NCI-H2029 treated with DMSO at 0.1 percent for 48 hours (cell line): ENCODE data around the gene HPS1.
A peak's percentile ranks its signal among the peaks of the same experiment; 100 is the strongest.

Experiments used
- DNase-seq: peaks from one replicate; lab custom pipeline; 2025; lab: John Stamatoyannopoulos, UW

The HPS1 gene

DNA sequence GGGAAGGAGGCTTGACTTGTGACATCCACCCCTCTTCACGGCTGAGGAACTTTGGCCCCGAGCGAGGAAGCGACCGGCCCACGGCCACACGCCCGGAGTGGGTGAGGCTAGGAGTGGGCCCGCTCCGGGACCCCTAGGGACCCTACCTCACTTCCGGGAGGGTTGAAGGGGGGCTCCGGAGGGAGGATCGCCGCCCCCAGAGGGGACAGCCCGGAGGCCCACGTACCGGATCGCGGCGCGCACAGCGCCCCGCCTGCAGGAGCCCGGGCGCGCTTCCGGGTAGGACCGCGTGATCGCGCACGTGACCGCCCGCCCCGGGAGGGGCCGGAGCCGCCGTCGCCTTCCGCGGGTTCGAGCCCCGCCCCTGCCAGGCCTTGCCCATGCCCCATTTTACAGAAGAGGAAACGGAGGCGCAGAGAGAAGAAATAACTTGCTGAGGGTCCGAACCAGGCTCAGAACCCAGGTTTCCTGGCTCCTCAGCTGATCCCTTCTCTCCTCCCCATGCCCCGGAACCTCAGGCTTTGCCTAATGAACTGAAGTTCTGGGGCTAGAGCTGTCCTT is at the start of gene HPS1:
Gene HPS1 (minus strand): TSS at position 275 of the 561 bp plus-strand sequence. CDS start 3,695 bp downstream, outside the sequence.
- no peak for DNase-seq

DNA sequence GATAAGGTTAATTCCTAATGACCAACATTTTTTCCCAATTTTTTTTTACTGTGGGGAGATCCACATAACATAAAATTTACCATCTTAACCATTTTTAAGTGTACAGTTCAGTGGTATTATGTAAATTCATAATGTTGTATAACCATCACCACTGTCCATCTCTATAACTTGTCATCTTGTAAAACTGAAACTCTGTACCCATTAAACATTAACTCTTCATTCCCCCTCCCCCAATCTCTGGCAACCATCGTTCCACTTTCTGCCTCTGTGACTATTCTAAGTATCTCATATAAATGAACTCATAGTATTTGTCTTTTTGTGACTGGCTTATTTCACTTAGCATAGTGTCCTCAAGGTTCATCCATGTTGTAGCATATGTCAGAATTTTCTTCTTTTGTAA is 46.0 kb upstream of the HPS1 start:
- no peak for DNase-seq

DNA sequence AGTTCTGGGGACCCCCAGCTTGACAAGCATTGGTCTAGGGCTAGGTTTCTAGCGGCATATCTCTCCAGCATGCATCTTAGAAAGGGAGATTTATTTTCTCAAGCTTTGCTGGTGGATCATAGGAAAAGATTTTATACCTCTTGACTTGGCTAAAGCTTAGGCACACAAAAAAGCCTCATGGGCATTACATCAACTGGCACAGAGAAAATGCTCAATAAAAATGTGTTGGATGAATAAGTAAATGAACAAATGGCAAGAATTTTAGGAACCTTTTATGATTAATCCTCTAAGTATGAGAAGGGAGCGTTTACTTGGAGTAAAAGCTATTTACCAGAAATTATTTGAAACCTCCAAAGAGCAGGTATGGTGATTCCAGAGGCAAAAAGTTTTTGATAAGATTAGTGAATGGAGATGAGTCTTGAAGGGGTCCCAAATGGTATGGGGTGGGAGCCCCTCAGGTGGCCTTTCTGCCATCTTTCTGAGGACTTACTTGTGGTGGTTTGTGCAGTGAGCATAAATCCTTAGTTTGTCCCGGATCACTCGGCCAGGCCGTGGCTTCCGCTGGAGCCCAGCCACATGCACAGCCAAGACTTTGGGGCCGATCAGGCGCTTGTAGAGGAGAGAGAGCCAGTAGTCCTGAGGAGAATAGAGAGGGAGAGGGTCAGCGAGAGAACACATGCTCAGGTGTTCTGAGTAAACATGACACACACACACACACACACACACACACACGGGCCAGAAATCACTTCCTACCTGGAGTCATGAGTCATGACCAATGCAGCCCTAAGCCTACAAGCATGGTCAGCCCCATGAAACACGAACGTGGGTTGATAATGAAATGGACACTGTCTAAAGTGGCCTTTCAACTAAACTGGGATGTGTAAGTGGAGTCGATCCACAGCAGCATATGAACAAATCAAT is 43.1 kb upstream of the HPS1 start:
- no peak for DNase-seq

DNA sequence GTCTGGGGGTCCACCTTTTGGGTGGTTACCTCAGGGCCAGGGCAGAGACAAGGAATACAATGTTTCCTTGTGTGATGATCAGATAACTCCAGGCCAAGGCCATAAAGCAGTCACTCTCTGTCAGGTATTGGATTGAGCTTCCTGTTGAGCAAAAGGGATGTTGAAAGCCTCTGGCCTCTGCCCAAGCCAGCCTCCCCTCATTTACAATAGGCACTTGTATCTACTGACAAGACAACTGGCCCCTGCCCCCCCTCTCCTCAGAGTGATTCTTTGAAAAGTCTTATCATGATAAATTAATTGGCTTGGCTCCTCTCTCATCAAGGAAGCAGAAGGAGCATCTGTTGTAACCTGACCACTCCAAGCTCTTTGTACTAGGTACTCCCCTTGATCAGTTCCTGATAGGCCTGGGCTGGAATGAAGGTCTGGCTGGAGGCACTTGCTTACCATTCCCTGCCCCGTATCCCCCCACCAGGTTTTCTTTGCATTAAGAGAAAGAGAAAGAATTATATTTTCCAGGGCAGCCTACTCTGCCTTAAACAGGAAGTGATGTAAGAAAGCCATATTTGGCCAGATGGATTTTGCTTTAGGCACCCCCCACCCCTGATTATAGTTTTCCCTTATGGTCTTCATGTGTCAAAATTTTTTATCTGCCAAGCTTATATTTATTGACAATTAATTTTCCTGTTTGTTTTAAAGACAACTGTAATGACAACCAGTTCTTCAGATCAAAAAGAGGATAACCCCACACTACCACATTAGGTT is 42.1 kb upstream of the HPS1 start:
- DNase-seq, result no peak

DNA sequence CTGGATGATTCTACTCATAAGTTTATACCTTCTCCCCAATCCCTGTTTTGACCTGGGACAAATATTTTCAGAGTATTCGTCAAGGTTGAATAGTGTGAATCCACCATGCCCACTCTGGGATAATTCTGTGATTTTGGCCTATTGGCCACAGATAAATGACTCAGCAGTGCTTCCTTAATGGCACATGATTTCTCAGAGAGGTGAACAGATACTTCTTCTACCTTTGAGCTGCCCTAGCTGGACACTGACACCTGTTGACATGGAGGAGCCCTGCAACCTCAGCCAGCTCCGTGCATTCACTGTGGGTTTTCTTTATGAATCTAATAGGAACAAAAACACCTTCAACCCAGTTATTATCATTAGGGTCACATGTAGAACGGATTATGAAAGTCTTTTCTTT is 40.9 kb upstream of the HPS1 start:
- DNase-seq, result no peak

DNA sequence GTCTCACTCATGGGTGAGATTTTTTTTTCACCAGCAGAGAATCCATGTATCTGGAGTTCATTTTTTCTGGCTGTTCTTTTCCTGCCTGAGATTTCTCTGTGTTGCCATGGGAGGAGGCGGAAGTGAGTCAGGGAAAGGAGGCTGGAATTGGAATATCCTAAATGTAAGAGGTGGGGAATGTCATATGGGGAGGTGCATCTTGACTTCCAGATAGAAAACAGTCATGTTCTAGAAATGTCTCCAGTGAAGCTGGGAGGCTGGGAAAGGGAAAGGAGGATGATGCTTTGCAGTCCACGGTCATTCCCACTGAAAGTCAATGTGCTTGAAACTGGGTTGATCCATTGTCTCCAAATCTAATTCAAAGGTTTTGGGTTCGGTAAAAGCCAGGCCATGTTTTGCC is 39.7 kb upstream of the HPS1 start:
- no peak for DNase-seq

DNA sequence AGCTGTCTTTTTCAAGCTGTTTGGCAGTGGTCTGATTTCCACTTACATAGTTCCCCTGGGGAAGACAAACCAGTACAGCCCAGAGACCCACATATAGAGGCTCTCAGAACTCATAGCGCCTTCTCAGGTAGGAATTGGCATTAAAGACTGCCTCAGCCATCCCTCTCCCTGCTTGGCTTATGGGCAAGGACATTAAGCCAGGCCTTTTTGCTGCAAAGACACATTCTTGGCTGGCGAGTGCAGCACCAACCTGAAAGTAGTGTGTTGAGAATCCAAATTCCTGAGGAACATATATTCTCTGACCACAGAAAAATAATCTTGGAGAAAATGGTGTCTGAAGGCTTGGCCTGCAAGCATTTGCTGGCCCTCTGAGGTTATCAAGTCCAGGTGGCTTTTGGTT is 39.2 kb upstream of the HPS1 start:
- no peak for DNase-seq

DNA sequence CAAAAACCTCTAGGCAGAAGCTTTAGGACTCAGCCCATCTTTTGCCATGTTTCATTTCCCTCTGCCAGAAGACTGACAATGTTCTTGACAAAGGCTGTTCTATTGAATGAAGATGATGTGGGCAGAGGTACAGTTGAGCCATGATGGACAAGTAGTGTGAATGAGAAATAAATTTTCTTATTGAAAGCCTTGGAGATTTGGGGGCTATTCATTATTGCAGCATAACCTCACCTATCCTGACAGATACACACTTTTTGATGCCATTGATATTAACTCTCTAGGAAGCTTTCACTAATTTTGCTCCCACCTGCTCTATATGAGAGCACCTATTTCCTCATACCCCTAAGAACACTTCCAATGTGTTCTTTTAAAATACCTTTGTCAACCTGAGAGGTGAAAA is 36.9 kb upstream of the HPS1 start:
- no peak for DNase-seq

DNA sequence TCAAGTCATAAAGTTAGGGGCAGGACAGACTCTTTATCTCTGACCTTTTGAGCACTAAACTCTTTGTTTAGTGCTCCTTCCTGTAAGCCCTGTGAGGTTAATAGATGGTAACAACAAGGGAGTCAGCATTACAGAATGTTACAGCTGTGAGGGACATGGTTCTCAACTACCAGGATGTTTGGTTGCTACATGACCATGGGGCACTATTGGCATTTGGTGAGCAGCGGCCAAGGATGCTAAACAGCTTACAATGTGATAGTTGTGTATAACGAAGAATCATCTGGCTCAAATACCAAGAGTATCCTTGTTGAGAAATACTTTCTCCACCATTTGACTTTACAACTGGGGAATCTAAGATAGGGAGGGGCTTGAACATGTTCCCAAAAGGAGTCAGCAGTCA is 35.4 kb upstream of the HPS1 start:
- no peak for DNase-seq

DNA sequence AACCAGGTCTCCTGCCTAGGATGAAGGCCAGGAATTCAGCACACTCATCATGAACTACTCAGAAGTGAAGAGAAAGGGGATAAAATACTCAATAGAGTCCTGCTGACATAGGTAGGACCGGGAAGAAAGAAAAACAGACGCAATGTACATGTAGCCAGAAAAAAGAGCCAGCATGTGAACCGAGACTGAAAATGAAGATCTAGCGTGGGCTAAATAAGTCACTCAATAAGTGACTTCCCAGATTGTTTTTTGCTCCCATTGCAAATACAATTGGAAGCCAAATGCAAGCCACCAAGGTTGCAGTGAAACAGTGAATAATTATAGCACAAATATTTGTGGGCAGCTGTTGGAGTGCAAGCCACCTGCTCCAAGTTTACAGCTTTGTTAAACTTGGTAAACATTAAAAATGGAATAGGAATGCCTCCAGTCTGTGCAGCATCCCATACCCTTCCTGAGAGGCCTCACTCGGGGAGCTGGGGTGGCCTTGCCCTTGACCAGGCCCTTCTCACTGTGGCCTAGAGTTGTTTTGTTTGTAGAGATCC is 34.7 kb upstream of the HPS1 start:
- no peak for DNase-seq

DNA sequence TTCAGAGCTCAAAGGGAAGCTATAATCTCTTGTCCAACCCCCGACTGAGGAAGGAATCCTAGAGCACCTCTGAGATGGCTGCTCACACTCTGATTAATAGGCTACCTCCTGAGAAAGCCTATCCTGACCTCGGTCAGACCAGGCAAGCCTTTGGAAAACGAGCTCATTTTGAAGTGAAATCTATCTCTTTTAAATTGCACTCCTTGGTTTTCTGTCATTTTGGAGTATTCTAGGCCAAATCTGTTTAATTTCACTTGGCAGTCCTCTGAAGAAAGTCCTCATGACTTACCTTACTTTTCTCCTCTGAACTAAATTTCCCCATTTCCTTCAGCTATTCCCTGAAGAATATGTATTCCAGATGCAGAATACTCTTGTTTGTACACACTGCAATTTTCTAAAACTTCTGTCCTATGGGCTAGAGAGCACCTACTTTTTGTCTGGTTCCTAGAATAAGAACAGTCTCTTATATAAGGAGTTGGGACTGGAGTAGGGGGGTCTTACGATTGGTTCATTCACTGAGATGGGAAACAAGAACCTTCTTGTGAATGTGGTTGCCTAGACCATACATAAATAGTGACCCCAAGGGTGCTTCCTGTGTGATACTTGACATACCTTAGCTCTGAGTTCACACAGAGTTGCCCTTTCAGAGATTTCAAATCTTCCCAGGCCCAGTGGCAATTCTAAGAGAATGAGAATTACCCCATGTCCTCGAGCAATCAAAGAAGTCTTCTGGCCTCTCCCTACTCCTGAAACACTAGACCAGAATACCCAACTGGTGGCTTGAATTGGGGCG is 31.9 kb upstream of the HPS1 start:
- DNase-seq, result no peak

DNA sequence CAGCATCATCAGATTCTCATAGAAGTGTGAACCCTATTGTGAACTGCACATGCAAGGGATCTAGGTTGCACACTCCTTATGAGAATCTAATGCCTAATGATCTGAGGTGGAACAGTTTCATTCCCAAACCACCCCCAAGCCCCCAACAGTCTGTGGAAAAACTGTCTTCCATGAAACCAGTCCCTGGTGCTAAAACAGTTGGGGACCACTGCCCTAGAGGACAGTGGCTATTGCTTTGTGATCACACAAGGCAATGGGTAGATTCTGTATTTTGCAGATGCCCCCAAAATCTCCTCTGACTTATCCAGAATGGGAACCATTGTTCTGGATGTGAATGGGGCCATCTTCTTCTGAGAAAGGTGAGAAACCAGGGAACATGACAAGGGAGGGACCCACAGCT is 31.1 kb upstream of the HPS1 start:
- no peak for DNase-seq

DNA sequence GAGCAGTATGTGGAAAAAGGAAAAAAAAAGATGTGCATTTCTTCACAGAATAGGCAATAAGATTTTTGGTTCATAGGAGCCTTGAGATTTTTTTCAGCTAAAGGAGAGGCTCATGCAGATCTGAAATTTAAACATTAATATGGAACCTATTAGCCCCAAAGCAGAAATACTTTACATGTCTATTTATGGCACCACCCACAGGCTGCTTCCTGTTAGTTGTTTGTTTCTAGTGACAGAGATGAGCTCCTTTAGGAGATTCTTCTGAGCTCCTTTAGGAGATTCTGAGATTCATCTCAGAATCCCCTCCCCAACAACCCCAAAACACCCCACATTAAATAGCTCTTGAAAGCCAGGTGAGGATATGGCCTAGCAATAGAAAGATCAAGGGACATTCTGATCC is 27.9 kb upstream of the HPS1 start:
- DNase-seq, result no peak

DNA sequence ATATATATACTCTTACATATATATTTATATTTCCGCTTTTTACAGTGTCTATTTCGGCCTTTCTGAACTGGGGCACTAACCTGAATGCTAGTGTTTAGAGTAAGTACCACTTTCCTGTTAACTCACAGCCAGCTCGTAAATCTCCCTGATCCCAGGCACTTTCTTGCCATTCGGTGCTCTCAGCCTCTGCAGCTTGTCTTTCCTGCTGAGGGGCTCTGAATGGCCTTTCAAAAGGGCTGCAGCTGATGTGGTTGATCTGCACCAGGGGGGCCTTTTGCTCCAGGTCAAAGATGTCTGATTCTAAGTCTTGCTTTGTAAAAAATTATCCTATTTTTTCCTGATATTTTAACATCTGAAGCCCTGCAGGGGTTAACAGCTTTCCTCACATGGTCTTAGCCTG is 25.5 kb upstream of the HPS1 start:
- no peak for DNase-seq

DNA sequence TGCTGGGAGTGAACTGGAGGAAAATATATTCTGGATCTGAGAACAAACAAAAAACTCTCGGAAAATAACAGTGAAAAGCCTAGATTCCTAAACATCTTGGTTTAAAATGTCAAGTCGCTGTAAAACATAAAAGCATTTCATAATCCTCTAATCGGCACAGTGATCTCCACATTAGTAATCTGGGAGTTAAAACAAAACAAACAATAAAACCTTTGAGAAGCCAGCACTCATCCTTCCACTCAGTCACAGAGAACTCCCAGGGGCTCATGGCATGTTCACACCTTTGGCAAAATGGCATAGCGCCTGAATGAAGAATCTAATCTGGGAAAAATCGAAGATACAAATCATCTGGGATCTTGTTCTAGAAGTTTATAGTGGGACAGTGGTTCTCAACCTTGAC is 24.1 kb upstream of the HPS1 start:
- DNase-seq, result no peak

DNA sequence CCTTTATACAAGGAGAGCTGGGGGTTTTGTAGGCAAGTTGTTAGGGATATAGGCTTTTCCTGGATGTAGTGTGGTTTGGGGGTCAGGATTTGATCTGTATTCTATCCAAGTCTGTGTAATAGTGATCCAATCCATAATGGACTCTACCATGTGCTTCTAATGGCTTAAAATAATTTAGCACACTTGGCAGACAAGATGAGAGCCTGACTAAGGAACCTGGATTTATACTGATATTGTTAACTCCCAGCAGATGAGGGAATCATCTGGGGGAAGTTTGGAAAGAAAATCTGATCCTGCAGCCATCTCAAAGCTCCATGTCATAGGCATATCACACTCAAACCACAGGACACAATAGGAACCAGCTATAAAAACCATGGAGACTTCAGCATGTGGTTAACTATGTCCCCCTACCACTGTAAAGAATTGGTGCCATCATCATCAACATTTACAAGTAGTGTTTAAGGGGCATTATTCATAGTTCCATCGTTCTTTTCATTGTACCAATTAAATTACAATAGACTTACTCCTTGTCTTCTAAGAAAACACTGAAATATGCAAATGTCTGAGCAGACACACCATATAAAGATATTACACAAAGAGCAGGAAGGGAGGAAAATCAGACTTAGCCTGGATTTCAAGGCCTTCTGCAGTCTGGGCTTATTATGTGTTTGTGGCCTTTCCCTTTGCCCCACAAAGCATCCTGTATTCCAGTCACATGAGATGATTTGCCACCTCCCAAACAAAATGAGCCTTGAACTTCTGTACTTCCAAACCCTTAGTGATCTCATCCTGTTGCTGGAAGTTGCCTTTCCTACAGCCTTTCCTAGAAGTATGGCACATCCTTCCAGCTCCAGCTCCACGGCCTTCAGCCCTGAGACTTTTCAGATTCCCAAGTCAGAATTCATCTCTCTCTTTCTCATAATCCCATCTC is 22.5 kb upstream of the HPS1 start:
- no peak for DNase-seq

DNA sequence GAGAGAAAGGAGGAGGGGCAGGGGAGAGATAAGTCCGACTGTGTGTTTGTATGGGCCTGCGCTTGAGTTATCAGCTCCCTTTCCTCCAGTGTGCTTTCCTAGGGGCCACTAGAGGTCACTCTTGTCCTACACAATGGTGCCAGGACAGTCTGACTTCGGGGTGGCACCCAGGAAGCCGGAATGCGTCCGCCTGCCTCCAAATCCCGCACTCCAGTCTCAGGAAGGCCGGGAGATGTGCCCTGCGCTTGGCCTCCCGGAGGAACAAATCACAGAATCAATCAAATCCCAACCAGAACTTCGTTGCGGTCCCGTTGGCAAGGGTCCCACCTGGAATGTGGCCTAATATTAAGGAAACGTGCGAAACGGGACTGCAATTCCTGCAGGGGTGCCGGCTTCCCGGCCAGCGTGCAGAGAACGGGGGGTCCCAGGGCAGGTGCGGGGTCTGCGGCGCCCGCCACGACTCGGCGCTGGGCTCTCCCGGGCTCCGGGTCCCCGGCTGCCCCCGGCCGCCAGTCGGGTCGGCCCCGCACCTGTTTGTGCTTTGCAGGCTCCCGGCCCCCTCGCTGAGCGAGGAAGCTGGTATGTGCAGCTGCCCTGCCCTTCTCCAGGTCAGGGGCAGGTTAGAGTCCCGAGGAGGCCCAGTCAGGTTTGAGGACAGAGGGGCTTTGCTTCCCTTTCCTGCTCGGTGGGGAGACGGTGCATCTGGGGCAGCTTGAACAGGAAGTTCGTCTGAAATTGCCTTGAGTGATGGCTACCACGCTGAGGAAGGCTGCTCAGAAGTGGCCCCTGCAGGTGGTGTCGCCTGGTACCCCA is 21.0 kb upstream of the HPS1 start:
- peak; percentile 32 for DNase-seq

DNA sequence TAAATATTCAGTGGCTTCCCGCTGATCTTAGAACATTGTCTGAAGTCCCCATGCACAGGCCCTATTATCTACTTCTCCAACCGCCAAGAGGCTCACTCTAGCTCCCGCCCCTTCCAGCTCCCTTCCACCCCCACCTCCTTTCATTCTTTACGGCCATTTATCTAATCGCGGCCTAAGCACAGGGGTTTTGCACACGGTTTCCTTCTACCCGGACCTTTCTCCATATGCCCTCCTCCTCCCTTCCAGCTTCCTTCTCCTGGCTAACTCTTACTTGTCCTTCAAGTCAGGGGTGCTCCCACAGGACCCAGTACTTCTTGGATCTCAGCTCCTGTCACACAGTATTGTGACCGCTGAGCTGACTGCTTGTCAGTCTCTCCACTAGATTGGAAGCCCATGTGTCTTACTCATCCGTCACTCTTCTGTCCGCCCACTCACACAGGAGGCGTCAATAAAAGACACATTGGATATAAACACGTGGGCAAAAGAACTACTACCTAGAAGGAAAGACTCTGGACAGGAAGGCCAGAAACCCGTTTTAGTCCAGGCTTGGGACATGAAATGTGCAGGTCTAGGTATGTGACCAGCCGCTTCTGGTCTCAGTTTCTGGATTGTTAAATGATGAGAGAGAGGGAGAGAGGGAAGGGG is 20.2 kb upstream of the HPS1 start:
- no peak for DNase-seq

DNA sequence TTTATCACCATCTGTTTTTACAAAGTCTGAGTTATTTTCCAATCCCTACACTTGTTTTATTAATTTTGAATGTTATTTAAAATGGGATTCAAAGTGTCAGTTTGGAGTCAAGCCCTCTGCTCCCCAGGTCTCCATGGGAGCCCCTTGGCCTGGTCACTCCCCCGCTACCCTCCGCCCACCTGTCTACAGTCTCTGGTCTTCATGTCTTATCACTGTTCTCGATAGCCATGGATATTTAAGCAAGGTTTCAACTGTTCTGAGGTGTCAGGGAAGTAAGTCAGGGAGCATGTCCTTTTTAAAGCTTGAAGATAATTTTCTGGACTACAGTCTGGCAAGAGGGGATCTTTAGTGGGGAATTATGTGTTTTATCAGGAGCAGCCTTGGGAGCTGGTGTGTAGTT is 19.1 kb upstream of the HPS1 start:
- no peak for DNase-seq
